NCI-H146 treated with DMSO at 0.1 percent for 48 hours (cell line): ENCODE data around the gene ATP1B3.
A peak's percentile ranks its signal among the peaks of the same experiment; 100 is the strongest.
"Not testable (repeated sequence)": the region's sequence is repeated elsewhere in the genome, so short reads cannot be mapped to it uniquely, and the experiment has no call there.

Experiments
- DNase-seq: peaks from one replicate; lab custom pipeline; 2025; ENCODE audit not compliant: unreplicated experiment; lab: John Stamatoyannopoulos, UW

Gene ATP1B3

GRCh38 chr3:141860086-141860669 is 16.3 kb upstream of the ATP1B3 start:
- DNase-seq, result no peak

- no peak for DNase-seq
Measured at GRCh38 chr3:141860766-141861513, 15.5 kb upstream of the ATP1B3 start.

- no peak for DNase-seq
Measured at GRCh38 chr3:141862279-141862816, 14.1 kb upstream of the ATP1B3 start.

GRCh38 chr3:141863491-141863890 is 13.0 kb upstream of the ATP1B3 start:
- DNase-seq, result no peak

- DNase-seq, result no peak
Measured at GRCh38 chr3:141864281-141864970, 12.0 kb upstream of the ATP1B3 start.

- DNase-seq, result no peak
Measured at GRCh38 chr3:141865101-141865500, 11.3 kb upstream of the ATP1B3 start.

GRCh38 chr3:141870091-141870687 is 6.3 kb upstream of the ATP1B3 start:
- no peak for DNase-seq

GRCh38 chr3:141875374-141875892 is 1.0 kb upstream of the ATP1B3 start:
- peak; percentile 91 for DNase-seq

GRCh38 chr3:141875893-141876380 is 506 bp upstream of the ATP1B3 start:
- no peak for DNase-seq

GRCh38 chr3:141876891-141877621 is 613 bp downstream of the ATP1B3 start:
- no peak for DNase-seq

GRCh38 chr3:141877911-141878310 is 1.5 kb downstream of the ATP1B3 start:
- no peak for DNase-seq

- DNase-seq, result no peak
Measured at GRCh38 chr3:141878326-141878725, 1.9 kb downstream of the ATP1B3 start.

- no peak for DNase-seq
Measured at GRCh38 chr3:141878817-141879216, 2.4 kb downstream of the ATP1B3 start.

GRCh38 chr3:141881702-141882101 is 5.3 kb downstream of the ATP1B3 start:
- no peak for DNase-seq

- DNase-seq, result no peak
Measured at GRCh38 chr3:141887051-141887450, 10.6 kb downstream of the ATP1B3 start.

GRCh38 chr3:141888548-141888947 is 12.1 kb downstream of the ATP1B3 start:
- not testable (repeated sequence) for DNase-seq

GRCh38 chr3:141894524-141895176 is 18.2 kb downstream of the ATP1B3 start:
- no peak for DNase-seq

- DNase-seq, result no peak
Measured at GRCh38 chr3:141895731-141896130, 19.3 kb downstream of the ATP1B3 start.

- DNase-seq, result no peak
Measured at GRCh38 chr3:141898908-141899307, 22.5 kb downstream of the ATP1B3 start.

GRCh38 chr3:141900343-141900742 is 23.9 kb downstream of the ATP1B3 start:
- DNase-seq, result no peak
